ENCODE data around the gene ELMO2.

ELMO2 gene, protein sequence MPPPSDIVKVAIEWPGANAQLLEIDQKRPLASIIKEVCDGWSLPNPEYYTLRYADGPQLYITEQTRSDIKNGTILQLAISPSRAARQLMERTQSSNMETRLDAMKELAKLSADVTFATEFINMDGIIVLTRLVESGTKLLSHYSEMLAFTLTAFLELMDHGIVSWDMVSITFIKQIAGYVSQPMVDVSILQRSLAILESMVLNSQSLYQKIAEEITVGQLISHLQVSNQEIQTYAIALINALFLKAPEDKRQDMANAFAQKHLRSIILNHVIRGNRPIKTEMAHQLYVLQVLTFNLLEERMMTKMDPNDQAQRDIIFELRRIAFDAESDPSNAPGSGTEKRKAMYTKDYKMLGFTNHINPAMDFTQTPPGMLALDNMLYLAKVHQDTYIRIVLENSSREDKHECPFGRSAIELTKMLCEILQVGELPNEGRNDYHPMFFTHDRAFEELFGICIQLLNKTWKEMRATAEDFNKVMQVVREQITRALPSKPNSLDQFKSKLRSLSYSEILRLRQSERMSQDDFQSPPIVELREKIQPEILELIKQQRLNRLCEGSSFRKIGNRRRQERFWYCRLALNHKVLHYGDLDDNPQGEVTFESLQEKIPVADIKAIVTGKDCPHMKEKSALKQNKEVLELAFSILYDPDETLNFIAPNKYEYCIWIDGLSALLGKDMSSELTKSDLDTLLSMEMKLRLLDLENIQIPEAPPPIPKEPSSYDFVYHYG

GRCh38 chr20:46406200-46406985 is at the start of gene ELMO2:
ELMO2 (minus strand) TSS chr20:46406615; CDS start chr20:46394482, 12,133 bp downstream.
- in situ Hi-C loops (cut with MboI; ENCODE audit: low sequenced_read_pairs), result no loop called here

DNA sequence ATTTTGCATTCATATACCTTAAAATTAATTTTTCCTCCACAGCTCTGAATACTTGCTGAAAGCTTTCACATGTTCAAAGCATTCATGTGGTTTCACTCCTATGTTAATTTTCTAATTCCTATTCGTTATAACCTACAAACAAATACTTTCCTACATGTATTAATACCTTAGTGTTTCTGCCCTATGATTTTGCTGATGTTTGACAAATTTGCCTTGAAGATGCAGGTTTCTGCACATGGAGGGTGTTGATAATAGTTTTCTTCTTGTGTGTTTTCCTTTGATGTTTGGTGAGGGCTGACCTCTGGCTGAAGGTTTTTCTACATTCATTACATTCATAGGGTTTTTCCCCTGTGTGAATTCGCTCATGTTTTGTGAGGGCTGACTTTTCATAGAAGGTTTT is 49.3 kb upstream of the ELMO2 start:
- in situ Hi-C loops (cut with MboI; ENCODE audit: low sequenced_read_pairs), result no loop called here

- in situ Hi-C loops (cut with MboI; ENCODE audit: low sequenced_read_pairs), result no loop called here
Observed at GRCh38 chr20:46446851-46447250, 40.4 kb upstream of the ELMO2 start.

- in situ Hi-C loops (cut with MboI; ENCODE audit: low sequenced_read_pairs), result no loop called here
Observed at GRCh38 chr20:46439837-46440236, 33.4 kb upstream of the ELMO2 start.

DNA sequence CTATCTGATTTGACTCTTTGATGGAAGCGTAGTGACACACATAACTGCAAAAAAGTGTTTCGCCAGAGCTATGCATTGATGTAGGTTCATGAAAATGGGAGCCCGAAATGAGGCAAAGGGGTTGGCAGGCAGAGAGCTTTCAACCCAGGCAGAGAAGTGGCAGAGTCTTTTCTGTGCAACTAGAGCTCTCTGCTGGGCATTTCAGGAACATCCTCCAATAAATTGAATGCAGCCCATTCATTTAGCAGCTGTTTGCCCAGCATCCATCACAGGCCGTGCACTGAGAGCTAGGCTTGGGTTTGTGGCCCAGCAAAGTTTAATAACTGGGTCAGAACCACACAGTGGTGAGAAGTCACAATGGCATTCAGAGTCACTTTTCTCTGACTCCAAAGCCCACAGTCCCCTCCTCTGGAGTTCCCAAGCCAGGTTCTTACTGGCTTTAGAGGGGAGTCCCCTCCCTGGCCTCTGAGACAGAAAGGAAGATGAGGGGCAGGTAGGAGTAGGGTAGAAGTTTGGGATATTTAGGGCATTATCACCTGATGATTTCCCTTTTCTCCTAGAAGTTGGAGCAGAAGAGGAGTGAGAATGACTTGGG is 31.8 kb upstream of the ELMO2 start:
- in situ Hi-C loops (cut with MboI; ENCODE audit: low sequenced_read_pairs), result no loop called here

DNA sequence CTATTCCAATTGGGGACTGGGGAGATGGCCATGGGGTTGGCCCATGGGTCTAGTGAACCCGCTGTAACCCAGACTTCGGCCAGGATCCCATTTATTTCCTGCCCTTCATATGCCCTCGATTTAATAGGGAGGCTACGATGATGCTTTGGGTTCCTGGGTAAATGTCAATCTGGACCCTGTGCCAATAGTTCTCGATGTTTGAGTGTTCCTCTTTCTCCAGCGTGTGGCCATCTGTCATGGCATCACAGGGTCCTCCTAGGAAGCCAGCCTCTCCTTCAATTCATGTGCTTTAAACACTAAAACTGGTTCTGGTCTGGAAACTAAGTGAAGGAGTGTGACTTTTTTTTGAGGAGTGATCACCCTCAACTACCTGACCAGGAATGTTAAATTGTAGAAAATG is 28.7 kb upstream of the ELMO2 start:
- in situ Hi-C loops (cut with MboI; ENCODE audit: low sequenced_read_pairs), result no loop called here

DNA sequence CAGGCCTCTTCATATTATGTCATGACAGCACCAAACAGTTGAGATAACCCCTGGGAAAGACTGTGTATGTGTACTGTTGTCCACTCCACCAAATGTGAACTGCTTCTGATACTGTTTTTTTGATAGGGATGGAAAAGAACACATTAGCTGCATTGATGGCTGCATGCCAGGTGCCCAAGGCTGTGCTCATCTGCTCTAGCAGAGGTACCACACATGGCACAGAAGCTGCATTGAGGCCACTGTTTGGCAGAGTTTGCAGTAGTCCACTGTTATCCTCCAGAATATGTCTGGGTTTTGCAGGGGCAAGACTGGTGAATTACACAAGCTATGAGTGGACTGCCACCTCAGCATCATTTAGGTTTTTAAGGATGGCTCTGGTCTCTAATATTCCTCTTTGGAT is 28.2 kb upstream of the ELMO2 start:
- in situ Hi-C loops (cut with MboI; ENCODE audit: low sequenced_read_pairs), result no loop called here

DNA sequence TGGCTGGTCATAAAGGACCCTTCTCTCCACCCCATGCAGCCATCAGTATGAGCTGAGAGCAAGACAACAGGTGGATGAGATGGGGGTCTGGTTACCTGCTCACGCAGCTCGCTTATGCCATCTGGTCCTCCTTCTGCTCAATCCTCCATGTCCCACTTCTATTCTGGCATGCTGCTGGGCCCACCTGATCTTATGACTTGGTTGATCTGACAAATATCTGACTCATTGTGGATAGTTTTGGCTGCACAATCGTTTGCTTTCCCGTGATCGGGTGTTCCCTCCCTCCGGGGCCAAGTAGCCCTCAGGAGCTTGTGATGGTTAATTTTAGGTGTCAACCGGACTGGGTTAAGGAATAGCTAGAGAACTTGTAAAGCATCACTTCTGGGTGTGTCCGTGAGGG is 26.6 kb upstream of the ELMO2 start:
- in situ Hi-C loops (cut with MboI; ENCODE audit: low sequenced_read_pairs), result no loop called here

DNA sequence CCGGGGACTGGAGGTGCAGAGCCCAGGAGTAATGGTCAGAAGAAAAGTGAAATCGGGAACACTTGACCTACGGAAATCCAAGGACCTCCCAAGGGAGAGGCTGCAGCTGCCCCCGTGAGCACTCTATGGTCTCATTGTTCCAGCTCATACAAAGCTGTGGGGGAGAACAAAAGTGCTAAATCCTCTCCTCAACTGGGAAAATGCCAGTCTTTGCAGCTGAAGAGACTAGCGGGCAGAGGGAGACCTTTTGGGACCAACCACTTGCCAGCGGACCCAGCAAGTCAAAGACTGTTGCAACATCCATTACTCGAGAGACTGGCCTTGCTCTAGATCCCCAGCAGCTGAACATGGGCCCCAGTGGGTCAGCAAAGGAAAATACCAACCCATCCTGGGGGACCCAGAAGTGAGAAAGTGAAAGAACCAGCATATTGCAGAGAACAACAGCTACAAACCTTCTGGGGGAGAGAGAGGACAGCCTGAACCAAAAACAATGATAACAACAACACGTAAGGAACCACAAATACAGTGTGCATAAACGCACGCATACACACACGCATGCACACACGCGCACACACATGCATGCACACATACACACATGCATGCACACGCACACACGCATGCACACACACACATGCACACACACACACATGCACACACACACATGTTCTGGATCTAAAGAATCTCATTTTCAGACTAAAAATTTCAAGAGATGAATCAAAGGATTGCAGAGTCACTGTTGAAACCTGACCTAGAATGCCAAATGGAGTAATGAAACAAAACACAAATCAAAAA is 24.7 kb upstream of the ELMO2 start:
- in situ Hi-C loops (cut with MboI; ENCODE audit: low sequenced_read_pairs), result no loop called here

GRCh38 chr20:46427384-46427783 is 21.0 kb upstream of the ELMO2 start:
- in situ Hi-C loops (cut with MboI; ENCODE audit: low sequenced_read_pairs), result no loop called here

- in situ Hi-C loops (cut with MboI; ENCODE audit: low sequenced_read_pairs), result no loop called here
Observed at GRCh38 chr20:46423882-46424482, 17.6 kb upstream of the ELMO2 start.

DNA sequence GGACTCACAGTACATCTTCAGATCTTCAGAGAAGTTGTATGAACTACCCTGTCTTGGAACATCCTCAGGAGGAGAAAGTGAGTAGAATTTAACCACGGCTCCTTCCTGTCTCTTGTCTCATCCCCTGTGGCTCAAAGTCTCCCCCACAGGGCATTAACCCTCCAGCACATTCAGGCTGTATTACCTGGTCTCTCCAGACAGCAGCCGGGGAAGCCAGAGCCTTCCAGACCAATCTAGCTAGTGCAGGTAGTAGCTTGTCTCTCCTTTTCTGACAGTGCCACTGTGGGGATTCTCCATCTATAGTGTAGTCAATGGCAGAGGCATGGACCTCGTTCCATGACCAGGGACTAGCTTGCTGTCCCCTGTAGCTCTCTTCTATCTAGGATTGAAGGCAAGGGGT is 16.9 kb upstream of the ELMO2 start:
- in situ Hi-C loops (cut with MboI; ENCODE audit: low sequenced_read_pairs), result no loop called here

DNA sequence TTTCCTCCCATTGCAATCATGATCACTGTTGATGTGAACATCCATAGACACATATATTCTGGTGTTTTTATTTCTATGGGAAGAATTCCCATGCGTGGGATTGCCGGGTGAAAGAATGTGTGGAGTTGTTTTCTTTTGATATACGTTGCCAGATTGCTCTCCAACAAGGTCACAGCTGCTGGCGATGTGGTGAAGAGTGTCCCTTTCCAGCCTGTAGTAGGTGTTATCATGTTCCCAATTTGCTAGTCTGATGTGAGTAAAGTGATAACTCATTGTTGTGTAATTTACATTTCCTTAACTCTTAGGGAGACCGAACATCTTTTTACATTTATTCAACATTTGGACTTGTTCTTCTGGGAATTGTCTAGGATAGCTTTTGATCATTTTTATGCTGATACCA is 14.5 kb upstream of the ELMO2 start:
- in situ Hi-C loops (cut with MboI; ENCODE audit: low sequenced_read_pairs), result no loop called here

DNA sequence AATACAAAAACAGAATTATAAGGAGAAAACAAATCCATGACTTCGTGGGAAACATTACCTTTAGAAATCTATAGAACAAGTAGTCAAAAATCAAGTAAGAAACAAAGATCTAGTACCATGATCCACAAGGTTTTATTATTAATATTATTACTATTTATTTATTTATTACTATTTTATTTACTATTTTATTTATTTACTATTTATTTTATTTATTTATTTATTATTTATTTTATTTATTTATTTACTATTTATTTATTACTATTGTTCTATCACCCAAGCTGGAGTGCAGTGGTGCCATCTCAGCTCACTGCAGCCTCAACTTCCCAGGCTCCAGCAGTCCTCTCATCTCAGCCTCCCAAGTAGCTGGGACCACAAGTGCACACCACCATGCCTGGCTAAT is 13.5 kb upstream of the ELMO2 start:
- in situ Hi-C loops (cut with MboI; ENCODE audit: low sequenced_read_pairs), result no loop called here

- in situ Hi-C loops (cut with MboI; ENCODE audit: low sequenced_read_pairs), result no loop called here
Observed at GRCh38 chr20:46416839-46417238, 10.4 kb upstream of the ELMO2 start.

DNA sequence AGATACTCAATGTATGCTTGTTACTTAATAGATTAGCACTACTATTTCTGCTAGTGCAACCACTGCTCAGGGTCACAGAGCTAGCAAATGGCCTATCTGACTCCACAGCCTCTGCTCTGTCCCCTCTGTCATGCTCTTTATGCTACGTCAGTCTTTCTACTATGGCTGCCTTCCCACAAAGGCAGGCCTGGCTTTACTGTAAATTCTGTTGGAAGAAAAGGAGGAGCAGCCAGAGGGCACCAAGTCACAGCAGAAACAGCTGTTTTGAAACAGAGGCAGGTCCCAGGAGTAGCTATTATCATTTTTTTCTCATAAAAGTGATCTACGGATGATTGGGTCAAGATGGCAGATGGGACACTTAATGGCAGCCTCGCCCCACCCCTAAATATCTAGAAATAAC is 10.0 kb upstream of the ELMO2 start:
- in situ Hi-C loops (cut with MboI; ENCODE audit: low sequenced_read_pairs), result no loop called here

- in situ Hi-C loops (cut with MboI; ENCODE audit: low sequenced_read_pairs), result no loop called here
Observed at GRCh38 chr20:46415773-46416172, 9.4 kb upstream of the ELMO2 start.

- in situ Hi-C loops (cut with MboI; ENCODE audit: low sequenced_read_pairs), result no loop called here
Observed at GRCh38 chr20:46414608-46415007, 8.2 kb upstream of the ELMO2 start.

- in situ Hi-C loops (cut with MboI; ENCODE audit: low sequenced_read_pairs), result no loop called here
Observed at GRCh38 chr20:46411637-46412036, 5.2 kb upstream of the ELMO2 start.

DNA sequence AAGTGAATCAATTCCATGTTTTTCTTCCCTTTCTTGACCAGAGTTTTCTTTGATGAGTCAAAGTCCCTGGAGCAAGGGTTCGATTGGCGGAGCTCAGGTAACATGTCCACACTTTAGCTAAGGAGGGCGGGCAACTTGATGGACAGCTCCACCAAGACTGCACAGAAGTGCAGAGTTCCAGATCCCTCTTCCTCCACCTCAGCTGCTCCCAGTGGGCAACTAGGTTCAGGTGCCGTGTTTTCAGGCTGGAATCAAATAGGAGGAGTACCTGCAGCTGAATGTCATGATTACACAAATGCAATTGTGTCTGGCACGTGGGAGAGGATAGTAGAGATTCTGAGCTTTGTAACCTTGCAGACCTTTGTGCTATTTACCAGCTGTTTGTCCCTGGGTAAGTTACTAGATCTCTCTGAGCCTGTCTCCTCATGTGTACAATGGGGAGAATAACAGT is 1.9 kb upstream of the ELMO2 start:
- in situ Hi-C loops (cut with MboI; ENCODE audit: low sequenced_read_pairs), result no loop called here
